Measurements from ENCODE around the gene PRH2.

The PRH2 gene

GRCh38 chr12:10965476-10965875, 36.4 kb downstream of the PRH2 start:
- DNase-seq = no peak

DNA sequence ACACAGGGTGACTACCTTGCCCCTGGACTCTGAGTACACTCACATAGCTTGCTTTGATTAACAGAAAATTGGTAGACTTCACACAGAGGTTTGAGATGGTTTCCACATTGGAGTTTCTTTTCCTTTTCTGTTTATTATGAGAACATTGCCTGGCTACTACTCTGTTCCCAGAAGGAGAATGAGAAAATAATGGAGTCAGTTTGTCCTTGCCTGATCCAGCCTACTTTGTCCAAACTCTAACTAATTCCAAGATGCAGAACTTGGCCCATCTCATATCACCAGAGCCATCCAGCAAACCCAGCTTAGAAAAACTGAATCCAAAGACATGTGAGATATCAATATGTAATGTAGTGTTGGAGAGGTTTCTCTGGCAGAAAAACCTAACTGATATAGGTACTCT, 37.3 kb downstream of the PRH2 start:
- DNase-seq = no peak

- no peak for DNase-seq
Measured at GRCh38 chr12:10967409-10967808, 38.4 kb downstream of the PRH2 start.

DNA sequence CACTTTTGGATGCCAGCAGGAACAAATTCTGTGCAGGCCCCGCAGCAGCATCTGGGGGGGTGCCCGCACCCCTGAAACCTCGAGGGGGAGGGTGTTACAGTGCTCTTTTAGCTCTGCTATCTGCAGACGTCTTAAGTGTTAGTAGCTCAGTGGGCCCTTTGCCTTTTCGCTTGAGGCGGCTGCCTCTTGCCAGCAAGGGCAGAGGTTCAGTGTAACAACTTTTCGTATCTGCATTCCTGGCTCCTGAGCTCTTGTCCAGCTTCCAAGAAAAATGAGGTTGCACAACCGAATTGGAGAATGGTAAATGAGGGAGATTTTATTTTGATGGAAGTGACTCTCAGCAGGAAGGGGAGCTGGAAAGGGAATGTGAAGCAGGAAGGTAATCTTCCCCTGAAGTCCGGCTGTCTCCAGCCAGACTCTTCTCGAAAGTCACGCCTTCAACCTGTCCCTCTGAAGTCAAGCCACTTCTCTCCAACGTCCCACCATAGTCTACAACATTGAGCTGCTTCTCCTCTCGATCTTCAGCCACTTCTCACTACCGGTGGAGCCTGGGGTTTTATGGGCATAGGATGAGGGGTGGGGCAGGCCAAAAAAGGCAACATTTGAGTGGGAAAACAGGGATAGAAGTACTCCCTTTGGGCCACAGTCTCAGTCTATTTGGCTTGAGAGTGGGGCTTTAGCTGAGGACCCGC, 39.9 kb downstream of the PRH2 start:
- no peak for DNase-seq

DNA sequence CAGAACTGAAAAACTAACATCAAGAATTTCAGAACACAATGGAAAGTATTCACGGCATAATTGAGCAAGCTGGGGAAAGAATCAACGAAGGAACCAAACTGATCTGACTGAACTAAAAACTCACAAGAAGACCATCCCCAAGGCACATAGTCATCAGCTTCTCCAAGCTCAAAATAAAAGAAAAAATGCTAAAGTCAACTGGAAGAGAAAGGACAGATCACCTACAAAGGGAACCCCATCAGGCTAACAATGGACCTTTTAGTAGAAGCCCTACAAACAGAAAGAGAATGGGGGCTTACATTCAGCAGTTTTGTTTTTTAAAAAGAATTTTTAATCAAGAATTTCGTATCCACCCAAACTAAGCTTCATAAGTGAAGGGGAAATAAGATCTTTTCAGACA, 45.9 kb downstream of the PRH2 start:
- DNase-seq = no peak

DNA sequence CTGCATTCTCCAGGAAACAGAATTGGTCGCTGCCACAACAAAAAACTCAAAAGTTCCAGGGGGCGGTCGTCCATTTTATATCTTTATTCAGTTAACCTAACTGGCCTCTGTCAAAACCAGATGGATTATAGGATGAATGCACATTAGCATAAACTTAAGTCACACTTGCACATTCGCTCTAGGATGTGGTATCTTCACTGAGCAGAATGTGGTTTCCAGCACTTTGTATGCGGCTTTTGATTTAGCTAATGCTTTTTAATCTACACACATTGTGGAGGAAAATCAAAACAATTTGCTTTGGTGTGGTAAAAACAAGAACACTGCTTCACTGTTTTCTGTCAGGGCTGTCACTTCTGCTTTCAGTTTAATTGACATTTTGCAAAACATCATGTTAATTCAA, 53.2 kb downstream of the PRH2 start:
- no peak for DNase-seq
